Gastrocnemius medialis (tissue), 4 donors: Measurements from ENCODE around the gene ACOT11.

ENCODE experiments used
- POLR2A ChIP-seq, 2 donors: fragments of 450-650 bp; IDR thresholded peaks; one replicate each; pipeline ENCODE4 v1.6.1; 2017; ENCODE audit warnings: antibody characterized with exemption in 2 of 2, mild to moderate bottlenecking in 2 of 2, moderate library complexity in 2 of 2
- TF ChIP-seq, protein P1 (sequence below), 5 experiments: fragments of 450-650 bp in 3 of 5; fragments of 200-600 bp in 2 of 5; sonication (generic) in 2 of 5; IDR thresholded peaks in 4 of 5; conservative IDR thresholded peaks in 1 of 5; 1 replicate in 4 of 5; 2 replicates in 1 of 5; pipeline ENCODE4 v1.5.1; 2016 to 2019; ENCODE audit warnings: antibody characterized with exemption in 5 of 5, mild to moderate bottlenecking in 3 of 5, moderate library complexity in 3 of 5

DNA sequence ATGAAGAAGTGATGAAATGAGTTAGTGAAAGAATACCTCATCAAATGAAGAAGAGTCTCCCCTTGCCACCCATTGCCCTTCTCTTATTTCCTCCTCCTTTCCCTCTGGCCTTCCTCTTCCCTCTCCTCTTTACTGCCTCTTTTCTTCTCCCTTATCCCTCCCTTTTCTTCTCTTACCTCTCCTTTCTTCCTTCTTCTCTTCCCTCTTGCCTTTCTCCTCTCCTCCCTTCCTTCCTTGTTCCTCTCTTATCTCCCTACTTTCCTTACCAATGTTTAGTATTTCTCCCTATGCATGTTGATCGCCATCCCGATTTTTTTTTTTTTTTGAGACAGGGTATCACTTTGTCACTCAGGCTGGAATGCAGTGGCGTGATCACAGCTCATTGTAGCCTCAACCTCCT is 102.4 kb downstream of the ACOT11 start:
- TF ChIP-seq, protein P1, sequence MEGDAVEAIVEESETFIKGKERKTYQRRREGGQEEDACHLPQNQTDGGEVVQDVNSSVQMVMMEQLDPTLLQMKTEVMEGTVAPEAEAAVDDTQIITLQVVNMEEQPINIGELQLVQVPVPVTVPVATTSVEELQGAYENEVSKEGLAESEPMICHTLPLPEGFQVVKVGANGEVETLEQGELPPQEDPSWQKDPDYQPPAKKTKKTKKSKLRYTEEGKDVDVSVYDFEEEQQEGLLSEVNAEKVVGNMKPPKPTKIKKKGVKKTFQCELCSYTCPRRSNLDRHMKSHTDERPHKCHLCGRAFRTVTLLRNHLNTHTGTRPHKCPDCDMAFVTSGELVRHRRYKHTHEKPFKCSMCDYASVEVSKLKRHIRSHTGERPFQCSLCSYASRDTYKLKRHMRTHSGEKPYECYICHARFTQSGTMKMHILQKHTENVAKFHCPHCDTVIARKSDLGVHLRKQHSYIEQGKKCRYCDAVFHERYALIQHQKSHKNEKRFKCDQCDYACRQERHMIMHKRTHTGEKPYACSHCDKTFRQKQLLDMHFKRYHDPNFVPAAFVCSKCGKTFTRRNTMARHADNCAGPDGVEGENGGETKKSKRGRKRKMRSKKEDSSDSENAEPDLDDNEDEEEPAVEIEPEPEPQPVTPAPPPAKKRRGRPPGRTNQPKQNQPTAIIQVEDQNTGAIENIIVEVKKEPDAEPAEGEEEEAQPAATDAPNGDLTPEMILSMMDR (IDR thresholded peaks at IDR 0.05 in 4 of 5, conservative IDR thresholded peaks at IDR 0.05 in 1 of 5) = no peak
- TF ChIP-seq POLR2A (IDR thresholded peaks at IDR 0.05) = no peak
